HG02623 (cell line): ENCODE data around the gene TUBA1B.
"Not testable (repeated sequence)": the region's sequence is repeated elsewhere in the genome, so short reads cannot be mapped to it uniquely, and the experiment has no call there.

Experiments used
- ATAC-seq: cut with Tn5 transposase; IDR thresholded peaks from one replicate; pipeline ENCODE4 v1.9.1; 2021; ENCODE audit warnings: moderate library complexity; ENCODE audit not compliant: unreplicated experiment

Gene TUBA1B

GRCh38 chr12:49131051-49131893 is at the start of gene TUBA1B:
TUBA1B (minus strand) TSS chr12:49131395; CDS start chr12:49131300, 95 bp downstream.
- ATAC-seq: peak; percentile 66

- no peak for ATAC-seq
These were observed 43.0 kb upstream of the TUBA1B start for GRCh38 chr12:49174218-49174617.

GRCh38 chr12:49170924-49171323 is 39.7 kb upstream of the TUBA1B start:
- no peak for ATAC-seq

- no peak for ATAC-seq
These were observed 33.9 kb upstream of the TUBA1B start for GRCh38 chr12:49165114-49165513.

DNA sequence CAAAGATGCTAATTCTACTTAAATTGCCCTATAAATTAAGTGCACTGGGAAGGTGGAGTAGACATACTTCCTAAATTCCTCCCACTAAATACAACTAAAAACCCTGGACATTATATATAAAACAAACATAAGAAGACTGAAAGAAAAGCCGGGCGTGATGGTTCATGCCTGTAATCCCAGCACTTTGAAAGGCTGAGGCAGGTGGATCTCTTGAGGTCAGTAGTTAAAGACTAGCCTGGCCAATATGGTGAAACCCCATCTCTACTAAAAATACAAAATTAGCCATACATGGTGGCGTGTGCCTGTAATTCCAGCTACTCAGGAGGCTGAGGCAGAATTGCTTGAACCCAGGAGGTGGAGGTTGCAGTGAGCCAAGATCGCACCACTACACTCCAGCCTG is 30.7 kb upstream of the TUBA1B start:
- not testable (repeated sequence) for ATAC-seq

GRCh38 chr12:49161092-49161795 is 30.0 kb upstream of the TUBA1B start:
- no peak for ATAC-seq

DNA sequence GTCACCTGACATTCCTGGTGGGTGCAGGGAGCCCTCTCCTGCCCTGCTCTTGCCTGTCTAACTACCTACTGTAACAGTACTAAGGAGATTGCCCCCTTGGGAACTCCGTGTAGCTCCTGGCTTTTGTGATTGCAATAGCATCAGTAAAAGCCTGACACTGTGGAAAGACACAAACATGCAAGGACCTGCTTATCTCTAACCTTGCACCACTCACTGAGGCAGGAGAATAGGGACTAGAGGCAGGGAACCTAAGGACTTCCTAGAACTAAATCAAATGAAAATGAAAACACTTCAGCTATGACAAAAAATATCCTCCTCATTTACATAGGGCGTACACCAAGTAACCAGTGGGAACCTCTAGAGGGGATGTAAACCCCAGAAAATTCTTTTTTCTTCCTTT is 29.2 kb upstream of the TUBA1B start:
- no peak for ATAC-seq

- no peak for ATAC-seq
These were observed 23.0 kb upstream of the TUBA1B start for GRCh38 chr12:49154221-49154620.

DNA sequence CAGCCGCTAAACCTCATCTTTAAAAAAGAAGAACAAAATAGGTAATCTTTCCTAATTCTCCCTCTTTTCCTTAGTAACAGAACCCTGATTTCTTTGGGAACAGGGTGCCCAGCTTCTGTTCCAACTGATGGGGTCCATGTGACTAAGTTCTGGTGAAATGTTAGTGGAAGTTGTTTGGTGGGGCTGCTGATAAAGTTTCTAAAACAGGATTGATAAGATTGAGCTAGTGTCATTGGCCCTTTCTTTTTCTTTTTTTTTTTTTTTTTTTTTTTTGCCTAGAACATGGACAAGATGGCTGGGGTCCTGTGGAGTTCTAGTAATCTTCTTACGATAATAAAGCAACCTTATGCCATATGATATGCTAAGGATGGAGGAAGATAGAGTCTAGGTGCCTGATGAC is 16.2 kb upstream of the TUBA1B start:
- ATAC-seq: no peak

GRCh38 chr12:49146406-49146805 is 15.2 kb upstream of the TUBA1B start:
- ATAC-seq: no peak

GRCh38 chr12:49144384-49144783 is 13.2 kb upstream of the TUBA1B start:
- no peak for ATAC-seq

DNA sequence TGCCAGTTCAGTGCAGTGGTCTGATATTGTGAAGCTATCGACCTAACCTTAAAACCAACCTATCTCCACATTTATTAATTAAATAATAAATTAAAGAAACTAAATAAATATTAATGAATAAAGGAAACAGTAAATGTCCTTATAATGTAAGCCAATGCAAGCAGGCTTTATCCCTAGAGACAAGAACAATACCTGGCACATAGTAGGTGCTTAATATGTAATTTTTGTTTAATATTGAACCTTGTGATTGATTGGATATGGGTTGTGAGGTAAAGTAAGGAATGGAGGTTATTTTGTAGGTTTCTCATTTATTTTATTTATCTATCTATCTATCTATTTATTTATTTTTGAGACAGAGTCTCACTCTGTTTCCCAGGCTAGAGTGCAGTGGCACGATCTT is 7.8 kb upstream of the TUBA1B start:
- no peak for ATAC-seq

DNA sequence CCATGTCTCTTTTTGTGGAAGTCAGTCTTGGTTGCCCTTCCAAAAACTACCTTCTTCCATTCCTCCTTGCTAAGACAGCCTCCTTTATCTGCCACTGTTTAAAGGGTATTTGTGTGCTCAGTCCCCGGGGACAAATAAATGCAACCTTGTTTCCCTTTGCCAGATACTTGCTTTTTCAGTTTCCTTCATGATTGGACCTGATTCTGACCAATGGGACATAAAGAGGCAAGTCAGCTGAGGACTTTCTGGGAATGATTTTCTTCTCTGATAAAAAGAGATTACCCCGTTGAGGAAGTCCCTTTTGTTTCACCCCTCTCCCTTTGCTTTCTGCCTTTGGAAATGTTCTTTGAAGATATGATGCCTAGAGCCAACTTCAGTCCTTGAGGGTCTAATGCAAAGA is 7.4 kb upstream of the TUBA1B start:
- ATAC-seq: no peak

DNA sequence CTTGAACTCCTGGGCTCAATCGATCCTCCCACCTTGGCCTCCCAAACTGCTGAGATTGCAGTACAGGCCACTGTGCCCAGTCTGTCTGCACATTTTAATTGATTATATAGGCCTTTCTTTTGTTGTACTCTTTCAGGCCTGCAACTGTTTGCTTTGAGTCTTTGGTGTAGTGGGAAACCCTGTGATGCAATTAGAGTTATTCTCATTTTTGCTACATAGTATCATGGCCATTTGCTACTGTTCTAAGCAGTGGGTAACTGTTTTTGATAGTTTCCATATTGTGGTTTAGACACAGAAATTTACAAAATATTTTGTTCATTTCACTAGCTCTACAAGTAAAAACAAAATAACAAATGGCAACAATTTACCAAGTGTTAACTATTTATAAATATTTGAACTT is 6.3 kb upstream of the TUBA1B start:
- ATAC-seq: no peak

- not testable (repeated sequence) for ATAC-seq
These were observed 5.8 kb upstream of the TUBA1B start for GRCh38 chr12:49136997-49137396.

DNA sequence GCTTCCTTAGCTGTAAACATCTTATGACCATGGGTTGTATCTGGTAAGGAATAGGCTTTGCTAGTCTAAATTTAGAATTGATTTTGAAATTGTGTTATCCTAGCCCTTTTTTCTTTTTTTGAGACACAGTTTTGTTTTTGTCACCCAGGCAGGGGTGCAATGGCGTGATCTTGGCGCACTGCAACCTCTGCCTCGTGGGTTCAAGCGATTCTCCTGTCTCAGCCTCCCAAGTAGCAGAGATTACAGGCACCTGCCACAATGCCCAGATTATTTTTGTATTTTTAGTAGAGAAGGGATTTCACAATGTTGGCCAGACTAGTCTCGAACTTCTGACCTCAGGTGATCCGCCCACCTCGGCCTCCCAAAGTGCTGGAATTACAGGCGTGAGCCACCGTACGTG is 2.4 kb upstream of the TUBA1B start:
- no peak for ATAC-seq

- no peak for ATAC-seq
These were observed 1.8 kb upstream of the TUBA1B start for GRCh38 chr12:49133014-49133413.

DNA sequence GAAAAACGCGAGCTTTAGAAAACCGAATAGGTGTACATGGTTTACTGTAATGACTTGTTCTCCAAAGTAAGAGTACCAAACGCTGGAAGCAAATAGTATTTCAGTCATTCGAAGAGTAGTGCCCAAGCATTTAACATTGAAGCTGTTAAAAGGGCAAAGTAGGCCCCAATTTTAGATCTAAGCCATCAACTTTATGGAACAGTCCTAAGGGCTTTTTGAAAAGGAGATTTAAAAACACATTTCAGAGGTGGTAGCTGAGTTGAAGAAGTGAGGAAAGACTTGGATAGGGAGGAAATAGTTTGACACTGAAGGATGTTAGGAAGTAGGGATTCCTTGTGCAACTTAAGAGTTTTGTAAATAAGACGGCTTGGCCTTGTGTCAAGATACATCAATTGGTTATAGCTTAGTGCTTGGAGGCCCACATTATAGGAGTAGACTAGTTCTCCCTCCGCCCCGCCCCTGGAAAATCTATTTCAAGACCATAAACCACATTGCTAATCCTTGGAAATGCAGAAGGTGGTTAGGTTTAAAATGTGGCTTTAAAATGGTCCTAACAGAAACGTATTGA is 783 bp upstream of the TUBA1B start:
- ATAC-seq: no peak

GRCh38 chr12:49130151-49131050 is 794 bp downstream of the TUBA1B start:
- peak; percentile 53 for ATAC-seq

GRCh38 chr12:49129332-49130150 is 1.7 kb downstream of the TUBA1B start:
- no peak for ATAC-seq
